CD4-positive, alpha-beta memory T cell (primary cell): Measurements from ENCODE around the gene PRKCD. TPM values are rescaled to one million over a fixed set of nuclear protein-coding genes. Genes with fewer than 3 reads are reported as not detected.

Experiments
- CTCF ChIA-PET: fragments of 350-600 bp; sonication (Branson Sonifier 250); formaldehyde crosslinking; loops from one replicate; lab custom pipeline; 2021; ENCODE audit warnings: inconsistent platforms; ENCODE audit not compliant: partially characterized antibody; lab: Charles Lee
- POLR2A ChIA-PET: fragments of 350-600 bp; sonication (Branson Sonifier 250); formaldehyde crosslinking; loops from one replicate; lab custom pipeline; 2021; ENCODE audit not compliant: partially characterized antibody; lab: Charles Lee
- DNase-seq, 5 donors: peaks; one replicate each; pipeline versions ENCODE4 v3.0.0 to v3.0.0-alpha.2; 2020 to 2022; ENCODE audit warnings: mixed read lengths in 1 of 5
- H3K27ac ChIP-seq: one replicate; pipeline ENCODE4 v1.7.0; 2013; ENCODE audit warnings: low read depth, low read length
- H3K27me3 ChIP-seq: 2 replicates; pipeline ENCODE4 v1.7.0; 2013; ENCODE audit warnings: mild to moderate bottlenecking, low read length, moderate library complexity; ENCODE audit not compliant: insufficient read depth
- H3K36me3 ChIP-seq: 2 replicates; pipeline ENCODE4 v1.7.0; 2013; ENCODE audit warnings: mild to moderate bottlenecking, low read length, moderate library complexity; ENCODE audit not compliant: insufficient read depth
- H3K4me1 ChIP-seq: 2 replicates; pipeline ENCODE4 v1.7.0; 2013; ENCODE audit warnings: mild to moderate bottlenecking, low read length, moderate library complexity; ENCODE audit not compliant: insufficient read depth
- H3K4me3 ChIP-seq, 2 donors: one replicate each; pipeline ENCODE4 v1.7.0; 2013; ENCODE audit warnings: low read length in 2 of 2, mild to moderate bottlenecking in 1 of 2
- H3K9me3 ChIP-seq, 2 donors: one replicate each; pipeline ENCODE4 v1.7.0; 2013; ENCODE audit warnings: low read length in 2 of 2, control low read depth in 1 of 2; ENCODE audit not compliant: control insufficient read depth in 1 of 2
- H3K27ac Mint-ChIP-seq, 7 donors: one replicate each; pipeline ENCODE4 v1.8.0; 2020 to 2021; ENCODE audit warnings: mixed read lengths in 7 of 7, mild to moderate bottlenecking in 6 of 7, inconsistent platforms in 3 of 7, moderate library complexity in 3 of 7
- H3K27me3 Mint-ChIP-seq, 2 donors: one replicate each; pipeline ENCODE4 v1.8.0; 2020 to 2021; ENCODE audit warnings: mixed read lengths in 2 of 2
- H3K36me3 Mint-ChIP-seq, 2 donors: one replicate each; pipeline ENCODE4 v1.8.0; 2020 to 2021; ENCODE audit warnings: mixed read lengths in 2 of 2, inconsistent platforms in 1 of 2, mild to moderate bottlenecking in 1 of 2
- H3K4me1 Mint-ChIP-seq, 4 donors: one replicate each; pipeline ENCODE4 v1.8.0; 2020 to 2021; ENCODE audit warnings: mixed read lengths in 4 of 4, mild to moderate bottlenecking in 1 of 4
- H3K4me3 Mint-ChIP-seq, 8 donors: one replicate each; pipeline ENCODE4 v1.8.0; 2020 to 2021; ENCODE audit warnings: mixed read lengths in 8 of 8, mild to moderate bottlenecking in 7 of 8, moderate library complexity in 6 of 8, inconsistent platforms in 3 of 8
- H3K9me3 Mint-ChIP-seq, 8 donors: one replicate each; pipeline ENCODE4 v1.8.0; 2020 to 2021; ENCODE audit warnings: mixed read lengths in 8 of 8, mild to moderate bottlenecking in 5 of 8, inconsistent platforms in 3 of 8, moderate library complexity in 1 of 8
- intact Hi-C: fragments of 100-400 bp; cut with micrococcal nuclease; formaldehyde crosslinking; loops from one replicate; pipeline ENCODE4 v1.15.1; 2023
- polyA plus RNA-seq, 2 donors: library from polyadenylated mRNA; unstranded; fragments of 300-500 nt; fragmentation: Illumina TruSeq; gene quantifications; one replicate each; pipeline ENCODE4 v1.2.3, GENCODE V29; 2021
- total RNA-seq, 2 experiments: library from RNA; stranded (reverse); gene quantifications; one replicate each; pipeline ENCODE4 v1.2.3, GENCODE V29; 2021

The PRKCD gene
- total and polyA plus RNA-seq, 4 experiments from 2014 or later = 6.6 to 26.4 (median 16.1) TPM

DNA sequence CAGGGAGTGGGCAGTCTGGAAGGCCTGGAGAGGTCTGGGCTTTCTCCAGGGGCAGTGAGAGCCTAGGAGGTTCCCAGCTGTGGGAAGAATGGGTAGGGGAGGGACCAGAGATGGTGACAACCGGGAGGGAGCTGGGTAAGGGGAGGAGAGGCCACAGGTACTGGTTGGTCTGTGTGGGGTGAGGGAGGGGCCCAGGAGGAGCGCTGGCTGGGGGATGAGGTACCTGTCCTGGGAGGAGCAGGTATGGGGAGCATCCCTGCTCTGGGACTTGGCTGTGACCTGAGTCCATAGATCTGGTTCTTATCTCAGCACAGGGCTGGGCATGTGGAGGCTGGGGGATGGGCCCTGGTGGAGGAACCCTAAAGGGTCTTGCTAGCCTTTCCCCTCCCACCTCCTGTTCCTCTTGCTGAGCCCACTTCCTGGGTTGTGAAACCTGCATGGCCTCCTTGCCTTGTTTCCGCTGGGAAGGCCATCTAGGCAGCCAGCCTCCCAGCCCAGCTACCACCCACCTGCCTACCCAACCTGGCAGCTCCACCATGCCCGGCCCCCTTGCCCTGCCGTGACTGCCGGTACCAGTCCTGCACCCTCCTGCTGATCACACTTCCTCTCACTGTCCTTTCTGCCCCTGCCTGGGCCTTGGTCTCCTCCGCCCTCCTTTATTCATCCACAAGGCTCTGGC, 11.0 kb downstream of the PRKCD start:
- Histone ChIP-seq H3K9me3 (no peaks in the 10 kb centered on the region), H3K4me1 (peaks cover 1% of the 10 kb centered on the region), H3K27me3 (no peaks in the 10 kb centered on the region), H3K36me3 (no peaks in the 10 kb centered on the region), H3K27ac (no peak overlapping the region), H3K4me3 (no peak overlapping the region)
- Mint-ChIP-seq H3K4me1 (peaks cover 23 to 50% (median 36%) of the 10 kb centered on the region in 4 donors), H3K36me3 (peaks cover 0 to 30% of the 10 kb centered on the region in 2 donors), H3K27ac (peak overlapping the region in 3 of 7 donors; percentile 4 to 79 (median 46)), H3K4me3 (no peak overlapping the region), H3K27me3 (no peaks in the 10 kb centered on the region), H3K9me3 (no peaks in the 10 kb centered on the region)
- CTCF ChIA-PET = no interaction called here
- no peak for DNase-seq
- intact Hi-C loops = no loop called here
- POLR2A ChIA-PET = no interaction called here

DNA sequence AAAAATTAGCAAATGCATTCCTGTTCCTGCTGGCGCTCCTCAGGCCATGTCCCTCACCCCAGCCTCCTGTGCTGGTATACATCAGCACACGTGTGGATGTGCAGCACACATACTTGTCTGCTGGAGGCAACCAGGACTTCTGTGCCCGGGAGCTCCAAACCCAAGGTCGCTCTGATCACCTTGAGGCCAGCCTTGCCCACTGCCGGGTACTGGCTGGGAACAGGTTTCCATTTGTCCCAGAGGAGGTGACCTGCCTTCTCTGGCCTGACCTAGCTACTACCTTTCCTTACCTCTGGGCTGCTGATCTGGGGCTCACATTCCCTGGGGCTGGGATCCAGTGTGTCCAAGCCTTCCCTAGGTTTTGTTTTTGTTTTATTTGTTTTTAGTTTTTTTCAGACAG, 12.1 kb downstream of the PRKCD start:
- Mint-ChIP-seq H3K4me1 (peaks cover 21 to 40% (median 30%) of the 10 kb centered on the region in 4 donors), H3K36me3 (peaks cover 0 to 34% of the 10 kb centered on the region in 2 donors), H3K27me3 (no peaks in the 10 kb centered on the region), H3K4me3 (no peak overlapping the region), H3K27ac (peak overlapping the region in 2 of 7 donors; percentile 27 to 81), H3K9me3 (no peaks in the 10 kb centered on the region)
- Histone ChIP-seq H3K4me1 (no peaks in the 10 kb centered on the region), H3K27me3 (no peaks in the 10 kb centered on the region), H3K27ac (no peak overlapping the region), H3K4me3 (no peak overlapping the region), H3K9me3 (no peaks in the 10 kb centered on the region), H3K36me3 (no peaks in the 10 kb centered on the region)
- intact Hi-C loops = no loop called here
- DNase-seq = no peak
- ChIA-PET POLR2A (no interaction called here), CTCF (no interaction called here)

DNA sequence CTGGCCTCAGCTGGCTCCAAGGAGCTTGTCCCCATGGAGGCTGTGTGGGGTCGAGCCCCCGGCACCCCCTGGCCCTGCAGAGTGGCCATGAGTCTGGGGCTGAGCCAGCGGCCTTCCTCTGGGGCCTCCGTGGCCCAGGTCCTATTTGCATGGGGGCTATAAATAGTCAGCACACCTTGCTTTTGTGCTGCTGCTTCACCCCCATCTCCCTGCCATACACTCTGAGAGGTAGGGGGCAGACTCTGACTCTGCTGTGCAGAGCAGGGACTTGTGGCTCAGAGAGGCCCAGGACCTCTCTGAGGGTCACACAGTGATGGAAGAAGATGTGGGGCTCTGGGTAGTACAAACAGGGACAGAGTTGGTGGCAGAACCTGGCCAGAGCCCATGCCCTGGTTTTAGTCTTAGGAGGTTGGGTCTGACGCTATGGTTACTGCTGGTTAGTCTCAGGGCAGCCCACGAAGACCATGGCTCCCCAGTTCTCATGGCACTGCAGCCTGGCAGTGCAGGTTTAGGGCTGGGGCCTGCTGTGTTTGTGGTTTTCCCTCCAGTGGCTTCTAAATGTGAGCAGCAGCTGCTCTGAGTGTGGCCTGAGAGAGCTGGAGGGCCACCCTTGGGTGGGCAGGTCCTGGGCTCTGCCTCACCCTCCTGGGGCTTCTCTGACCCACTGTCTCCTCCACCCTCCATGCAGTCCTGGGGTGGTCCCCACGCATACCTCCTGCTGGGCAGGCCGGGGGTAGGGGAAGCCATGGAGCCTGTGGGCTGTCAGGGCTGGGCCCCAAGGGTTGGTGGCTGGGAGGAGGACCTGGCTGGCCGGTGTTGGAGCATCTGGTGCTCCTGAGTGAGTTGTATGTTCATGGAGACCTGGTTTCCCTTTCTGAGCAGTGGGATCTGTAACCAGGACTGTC, 13.6 kb downstream of the PRKCD start:
- Histone ChIP-seq H3K36me3 (peaks cover 1% of the 10 kb centered on the region), H3K4me1 (no peaks in the 10 kb centered on the region), H3K4me3 (no peak overlapping the region), H3K9me3 (no peaks in the 10 kb centered on the region), H3K27me3 (no peaks in the 10 kb centered on the region), H3K27ac (no peak overlapping the region)
- Mint-ChIP-seq H3K27ac (no peak overlapping the region), H3K4me1 (peaks cover 10 to 25% (median 19%) of the 10 kb centered on the region in 4 donors), H3K9me3 (peaks cover 0 to 2% (median 0%) of the 10 kb centered on the region in 8 donors), H3K4me3 (no peak overlapping the region), H3K36me3 (peaks cover 7 to 39% of the 10 kb centered on the region in 2 donors), H3K27me3 (no peaks in the 10 kb centered on the region)
- intact Hi-C loops = no loop called here
- ChIA-PET CTCF (no interaction called here), POLR2A (no interaction called here)
- peak in 1 of 5 donors; percentile 18 for DNase-seq

DNA sequence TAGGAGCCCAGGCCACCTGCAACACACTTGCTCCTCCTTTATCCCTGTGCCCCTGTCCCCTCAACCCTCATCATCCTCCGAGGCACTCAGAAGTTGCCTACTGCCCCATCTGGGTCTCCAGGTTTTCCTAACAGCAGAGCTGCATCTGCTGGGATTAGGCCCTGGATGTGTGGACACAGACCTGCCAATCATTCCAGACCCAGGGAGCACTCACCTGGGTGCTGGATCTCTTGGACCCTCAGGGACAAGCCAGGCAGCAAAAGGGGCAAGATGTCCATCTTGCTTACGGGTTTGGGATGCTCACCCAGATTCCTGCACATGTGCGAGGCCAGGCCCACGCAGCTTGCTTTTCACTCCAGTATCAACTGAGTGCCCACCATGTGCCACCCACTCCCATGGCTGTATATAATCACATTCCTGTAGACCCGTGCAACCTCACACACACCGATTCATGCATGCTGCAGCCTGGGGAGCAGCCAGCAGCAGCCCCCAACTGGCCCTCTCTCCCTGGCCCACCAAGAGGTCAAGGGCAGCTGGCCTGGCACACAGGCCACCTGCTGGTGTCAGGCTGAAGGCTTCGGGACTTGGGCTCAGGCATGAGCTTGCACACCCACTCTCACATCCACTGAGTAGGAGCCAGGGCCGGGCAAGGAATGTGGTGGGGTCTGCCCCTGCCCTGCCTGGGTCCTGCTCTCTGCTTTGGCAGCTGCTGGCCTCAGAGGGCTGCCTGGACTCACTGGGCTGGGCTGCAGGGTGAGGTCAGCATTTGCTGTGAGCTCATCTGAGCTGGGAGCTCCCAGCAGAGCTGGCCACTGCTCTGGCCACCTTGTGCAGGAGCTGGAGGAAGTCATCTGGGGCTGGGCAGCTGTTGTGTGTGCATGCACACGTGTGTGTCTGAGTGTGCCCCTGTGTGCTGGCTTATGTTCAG, 14.9 kb downstream of the PRKCD start:
- Histone ChIP-seq H3K27ac (no peak overlapping the region), H3K9me3 (no peaks in the 10 kb centered on the region), H3K4me1 (no peaks in the 10 kb centered on the region), H3K4me3 (no peak overlapping the region), H3K36me3 (peaks cover 13% of the 10 kb centered on the region), H3K27me3 (no peaks in the 10 kb centered on the region)
- intact Hi-C loops = no loop called here
- DNase-seq = no peak
- H3K27me3 Mint-ChIP-seq = no peaks in the 10 kb centered on the region
- peaks cover 14 to 44% of the 10 kb centered on the region in 2 donors for H3K36me3 Mint-ChIP-seq
- peak overlapping the region in 3 of 7 donors; percentile 12 to 64 (median 47) for H3K27ac Mint-ChIP-seq
- peaks cover 0 to 2% (median 0%) of the 10 kb centered on the region in 8 donors for H3K9me3 Mint-ChIP-seq
- ChIA-PET POLR2A (interaction anchor here (1.0 kb wide), 1 partner anchor 15 kb away, joined by 3 read pairs; the partner anchor contains the start of gene PRKCD), CTCF (interaction anchor here (0.9 kb wide), 1 partner anchor 19 kb away, joined by 4 read pairs; no protein-coding TSS in a partner anchor)
- H3K4me3 Mint-ChIP-seq = no peak overlapping the region
- peaks cover 2 to 12% (median 9%) of the 10 kb centered on the region in 4 donors for H3K4me1 Mint-ChIP-seq

DNA sequence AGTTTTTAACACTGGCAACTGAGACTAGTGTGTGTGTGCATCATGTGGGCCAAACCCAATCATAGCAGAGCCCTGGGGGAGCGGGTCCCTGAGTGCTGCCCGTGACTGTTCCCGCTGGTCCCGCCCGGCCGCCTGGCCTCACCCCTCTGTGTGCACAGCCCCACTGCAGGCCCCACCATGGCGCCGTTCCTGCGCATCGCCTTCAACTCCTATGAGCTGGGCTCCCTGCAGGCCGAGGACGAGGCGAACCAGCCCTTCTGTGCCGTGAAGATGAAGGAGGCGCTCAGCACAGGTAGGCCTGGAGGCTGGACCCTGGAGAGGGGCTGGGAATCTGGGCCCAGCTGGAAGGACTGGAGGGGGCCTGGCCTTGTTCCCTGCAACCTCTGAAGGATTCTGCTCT, 17.2 kb downstream of the PRKCD start:
- Histone ChIP-seq H3K27me3 (no peaks in the 10 kb centered on the region), H3K36me3 (peaks cover 24% of the 10 kb centered on the region), H3K4me1 (no peaks in the 10 kb centered on the region), H3K9me3 (no peaks in the 10 kb centered on the region), H3K4me3 (no peak overlapping the region), H3K27ac (no peak overlapping the region)
- POLR2A ChIA-PET = no interaction called here
- Mint-ChIP-seq H3K4me3 (no peak overlapping the region), H3K27me3 (no peaks in the 10 kb centered on the region), H3K27ac (no peak overlapping the region), H3K4me1 (peaks cover 0 to 4% (median 3%) of the 10 kb centered on the region in 4 donors), H3K9me3 (peaks cover 0 to 2% (median 0%) of the 10 kb centered on the region in 8 donors), H3K36me3 (peaks cover 17 to 53% of the 10 kb centered on the region in 2 donors)
- intact Hi-C loops = no loop called here
- no peak for DNase-seq
- CTCF ChIA-PET = no interaction called here

DNA sequence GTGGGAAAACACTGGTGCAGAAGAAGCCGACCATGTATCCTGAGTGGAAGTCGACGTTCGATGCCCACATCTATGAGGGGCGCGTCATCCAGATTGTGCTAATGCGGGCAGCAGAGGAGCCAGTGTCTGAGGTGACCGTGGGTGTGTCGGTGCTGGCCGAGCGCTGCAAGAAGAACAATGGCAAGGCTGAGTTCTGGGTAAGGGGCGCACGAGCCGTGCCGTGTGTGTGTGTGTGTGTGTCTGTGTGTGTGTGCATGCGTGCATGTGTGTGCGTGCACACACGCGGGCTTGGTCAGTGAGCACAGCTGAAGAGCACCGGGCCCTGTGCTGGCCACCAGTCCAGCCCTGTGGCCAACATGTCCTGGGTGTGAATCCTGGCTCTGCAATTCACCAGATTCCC, 18.6 kb downstream of the PRKCD start:
- Histone ChIP-seq H3K27ac (no peak overlapping the region), H3K27me3 (no peaks in the 10 kb centered on the region), H3K36me3 (peaks cover 24% of the 10 kb centered on the region), H3K4me1 (no peaks in the 10 kb centered on the region), H3K9me3 (no peaks in the 10 kb centered on the region), H3K4me3 (no peak overlapping the region)
- H3K27me3 Mint-ChIP-seq = no peaks in the 10 kb centered on the region
- H3K36me3 Mint-ChIP-seq = peaks cover 17 to 55% of the 10 kb centered on the region in 2 donors
- H3K27ac Mint-ChIP-seq = no peak overlapping the region
- DNase-seq = no peak
- peaks cover 0 to 2% (median 0%) of the 10 kb centered on the region in 8 donors for H3K9me3 Mint-ChIP-seq
- ChIA-PET CTCF (interaction anchor here (1.2 kb wide), 1 partner anchor 67 kb away, joined by 4 read pairs; no protein-coding TSS in a partner anchor), POLR2A (no interaction called here)
- H3K4me1 Mint-ChIP-seq = no peaks in the 10 kb centered on the region
- no peak overlapping the region for H3K4me3 Mint-ChIP-seq
- intact Hi-C loops = no loop called here
